T-helper 9 cell (primary cell): ENCODE measurements around the gene RARA.
"Not testable (repeated sequence)": the region's sequence is repeated elsewhere in the genome, so short reads cannot be mapped to it uniquely, and the experiment has no call there.

Experiments used
- DNase-seq: peaks from one replicate; pipeline ENCODE4 v3.0.0-alpha.2; 2020

The RARA gene

GRCh38 chr17:40298726-40299125, 10.3 kb upstream of the RARA start:
- DNase-seq = no peak

GRCh38 chr17:40299159-40299757, 9.7 kb upstream of the RARA start:
- DNase-seq = not testable (repeated sequence)

GRCh38 chr17:40301315-40301714, 7.7 kb upstream of the RARA start:
- no peak for DNase-seq

GRCh38 chr17:40303009-40303657, 5.8 kb upstream of the RARA start:
- no peak for DNase-seq

- DNase-seq = no peak
Observed at GRCh38 chr17:40303708-40304551, 5.0 kb upstream of the RARA start.

- DNase-seq = not testable (repeated sequence)
Observed at GRCh38 chr17:40304552-40304863, 4.5 kb upstream of the RARA start.

GRCh38 chr17:40304866-40305265, 4.1 kb upstream of the RARA start:
- not testable (repeated sequence) for DNase-seq

- DNase-seq = no peak
Observed at GRCh38 chr17:40306395-40306794, 2.6 kb upstream of the RARA start.

GRCh38 chr17:40307001-40307730, 1.8 kb upstream of the RARA start:
- no peak for DNase-seq

GRCh38 chr17:40307740-40308239, 1.2 kb upstream of the RARA start:
- DNase-seq = no peak

- no peak for DNase-seq
Observed at GRCh38 chr17:40309949-40310510, 1.1 kb downstream of the RARA start.

GRCh38 chr17:40310882-40311391, 2.0 kb downstream of the RARA start:
- DNase-seq = no peak

- no peak for DNase-seq
Observed at GRCh38 chr17:40311575-40311974, 2.6 kb downstream of the RARA start.

- DNase-seq = no peak
Observed at GRCh38 chr17:40312131-40312731, 3.3 kb downstream of the RARA start.

GRCh38 chr17:40312893-40313667, 4.1 kb downstream of the RARA start:
- no peak for DNase-seq

- no peak for DNase-seq
Observed at GRCh38 chr17:40313668-40314583, 4.9 kb downstream of the RARA start.

- DNase-seq = peak; percentile 82
Observed at GRCh38 chr17:40314584-40314956, 5.6 kb downstream of the RARA start.

- no peak for DNase-seq
Observed at GRCh38 chr17:40315206-40315605, 6.2 kb downstream of the RARA start.

GRCh38 chr17:40315678-40316570, 6.9 kb downstream of the RARA start:
- DNase-seq = no peak
